Epidermal melanocyte (primary cell): Measurements from ENCODE around the gene SIDT1.

Experiments
- DNase-seq: peaks from one replicate; pipeline ENCODE4 v3.0.0; 2011; ENCODE audit warnings: low spot score; ENCODE audit not compliant: insufficient read length

The SIDT1 gene

GRCh38 chr3:113531826-113532697, at the start of gene SIDT1:
Gene SIDT1 (plus strand): TSS chr3:113532555. CDS start chr3:113533022, 467 bp downstream.
- DNase-seq, result no peak

DNA sequence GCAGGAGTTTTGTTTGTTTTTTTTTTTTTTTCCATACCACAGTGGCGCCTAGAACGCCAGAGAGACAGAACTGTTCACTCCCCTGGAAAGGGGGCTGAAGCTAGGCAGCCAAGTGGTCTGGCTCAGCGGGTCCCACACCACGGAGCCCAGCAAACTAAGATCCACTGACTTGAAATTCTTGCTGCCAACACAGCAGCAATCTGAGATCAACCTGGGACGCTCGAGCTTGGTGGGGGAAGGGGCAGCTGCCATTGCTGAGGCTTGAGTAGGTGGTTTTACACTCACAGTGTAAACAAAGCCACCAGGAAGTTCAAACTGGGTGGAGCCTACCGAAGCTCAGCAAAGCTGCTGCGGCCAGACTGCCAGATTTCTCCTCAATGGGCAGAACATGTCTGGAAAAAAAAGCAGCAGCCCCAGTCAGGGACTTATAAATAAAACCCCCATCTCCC, 47.2 kb upstream of the SIDT1 start:
- DNase-seq, result no peak

- no peak for DNase-seq
These were observed 37.3 kb upstream of the SIDT1 start for GRCh38 chr3:113495035-113495434.

- no peak for DNase-seq
These were observed 35.4 kb upstream of the SIDT1 start for GRCh38 chr3:113496924-113497323.

GRCh38 chr3:113498221-113499005, 33.9 kb upstream of the SIDT1 start:
- no peak for DNase-seq

DNA sequence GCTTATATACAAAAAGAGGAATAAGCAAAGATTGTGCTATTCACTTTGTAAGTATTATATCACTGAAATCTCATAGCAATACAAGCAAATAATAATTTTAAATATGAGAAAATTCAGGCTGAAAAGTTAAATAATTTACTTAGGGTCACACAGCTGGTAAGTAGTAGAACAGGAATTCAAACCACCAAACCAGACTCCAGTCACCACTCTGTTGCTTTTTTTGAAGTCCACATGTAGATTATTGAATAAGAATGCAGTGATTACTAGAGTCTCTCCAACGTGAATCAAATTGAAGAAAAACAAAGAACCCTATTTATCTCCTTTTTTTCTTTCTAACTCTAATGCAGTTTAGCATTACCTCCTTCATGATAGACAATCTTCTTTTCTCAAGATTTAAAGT, 33.3 kb upstream of the SIDT1 start:
- no peak for DNase-seq

GRCh38 chr3:113501597-113501996, 30.8 kb upstream of the SIDT1 start:
- no peak for DNase-seq

GRCh38 chr3:113505867-113506266, 26.5 kb upstream of the SIDT1 start:
- no peak for DNase-seq

GRCh38 chr3:113507501-113508067, 24.8 kb upstream of the SIDT1 start:
- DNase-seq, result no peak

GRCh38 chr3:113508966-113509365, 23.4 kb upstream of the SIDT1 start:
- DNase-seq, result no peak

DNA sequence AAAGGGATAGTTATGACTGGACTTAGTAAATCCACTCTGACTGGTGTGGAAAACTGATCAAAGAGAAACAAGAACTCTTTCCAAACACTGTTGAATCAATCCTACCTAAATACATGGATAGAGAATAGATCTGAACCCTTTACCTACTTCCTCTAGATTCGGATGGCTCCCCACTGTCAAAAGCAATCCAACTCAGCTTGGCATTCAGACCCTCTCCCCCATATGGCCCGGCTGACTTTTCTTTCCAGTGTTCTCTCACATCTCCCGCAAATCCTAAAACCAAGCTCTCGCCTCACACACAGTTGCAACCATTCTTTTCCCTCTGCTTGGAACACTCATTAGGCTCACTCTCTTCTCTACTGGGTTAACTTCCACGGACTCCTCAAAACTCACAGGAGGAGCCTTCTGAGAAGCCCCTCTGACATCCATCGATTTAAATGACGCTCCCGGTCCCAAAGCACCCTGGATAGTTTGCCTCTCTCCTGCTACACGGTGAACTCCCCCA, 18.0 kb upstream of the SIDT1 start:
- peak; percentile 20 for DNase-seq

DNA sequence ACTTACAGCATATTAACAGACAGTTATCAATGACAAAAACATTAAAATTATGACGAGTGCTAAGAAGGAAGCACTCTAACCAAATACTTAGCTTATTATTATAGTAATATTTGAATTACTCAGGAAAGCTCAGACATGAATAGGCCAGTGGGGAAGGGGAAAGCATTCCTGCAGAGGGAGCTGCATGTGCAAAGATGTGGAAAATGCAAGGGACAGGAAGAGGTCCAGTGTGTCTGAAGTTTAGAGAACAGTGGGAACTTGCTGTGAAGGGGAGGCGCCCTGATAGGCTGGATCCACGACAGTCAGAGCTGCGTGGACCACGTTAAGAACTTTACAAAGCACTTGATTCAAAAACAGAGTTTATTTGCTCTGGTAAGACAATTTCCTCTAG, 16.2 kb upstream of the SIDT1 start:
- no peak for DNase-seq

DNA sequence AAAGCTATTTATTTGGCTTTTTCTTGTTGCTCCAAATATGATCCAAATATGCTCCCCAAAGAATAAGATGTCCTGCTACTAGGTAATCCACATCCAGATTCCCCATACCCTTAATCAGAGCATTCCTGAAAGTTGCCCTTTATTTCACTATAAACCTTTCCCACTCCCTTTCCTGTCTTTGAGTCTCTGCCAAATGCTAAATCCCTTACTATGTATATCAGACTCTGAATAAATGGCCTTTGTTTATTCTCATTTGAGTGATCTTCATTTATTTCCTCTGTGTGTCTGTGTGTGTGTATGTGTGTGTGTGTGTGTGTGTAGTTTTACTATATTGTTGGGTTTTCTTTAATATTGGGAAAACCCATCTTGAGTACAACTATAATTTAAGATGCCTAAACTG, 10.4 kb upstream of the SIDT1 start:
- no peak for DNase-seq

GRCh38 chr3:113523241-113523640, 9.1 kb upstream of the SIDT1 start:
- no peak for DNase-seq

DNA sequence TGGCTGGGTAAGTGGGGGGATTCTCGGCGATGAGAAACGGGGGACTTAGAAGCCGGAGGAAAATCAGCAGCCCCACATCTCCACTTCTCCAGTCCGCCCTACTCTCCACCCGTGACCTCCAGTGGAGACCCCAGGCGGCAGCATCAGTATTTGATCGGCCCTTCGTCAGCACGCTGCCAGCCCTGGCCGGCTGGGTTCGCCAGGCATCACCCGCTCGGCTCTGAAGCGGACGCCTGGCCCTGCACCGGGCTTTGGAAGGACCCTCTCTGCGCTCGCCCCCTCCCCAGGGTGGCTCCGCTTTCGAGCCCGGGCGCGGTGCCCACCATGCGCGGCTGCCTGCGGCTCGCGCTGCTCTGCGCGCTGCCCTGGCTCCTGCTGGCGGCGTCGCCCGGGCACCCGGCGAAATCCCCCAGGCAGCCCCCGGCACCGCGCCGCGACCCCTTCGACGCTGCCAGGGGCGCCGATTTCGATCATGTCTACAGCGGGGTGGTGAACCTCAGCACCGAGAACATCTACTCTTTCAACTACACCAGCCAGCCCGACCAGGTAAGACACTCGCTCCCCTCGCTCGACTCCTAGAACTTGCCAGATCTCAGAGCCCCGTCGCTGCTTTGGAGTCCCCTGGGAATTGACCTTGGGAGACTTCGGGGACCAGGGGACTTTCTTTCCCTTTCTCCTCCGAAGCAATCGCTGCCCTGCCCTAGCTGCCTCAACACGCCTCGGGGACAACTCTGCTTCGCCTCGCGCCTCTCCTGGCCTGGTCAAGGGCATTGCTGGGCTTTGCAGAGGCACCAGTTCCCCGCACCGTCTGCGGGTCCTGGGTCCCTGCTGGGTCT, 561 bp downstream of the SIDT1 start:
- DNase-seq, result no peak

GRCh38 chr3:113533534-113533892, 1.2 kb downstream of the SIDT1 start:
- DNase-seq, result no peak

GRCh38 chr3:113534365-113534764, 2.0 kb downstream of the SIDT1 start:
- DNase-seq, result no peak

GRCh38 chr3:113535898-113536297, 3.5 kb downstream of the SIDT1 start:
- DNase-seq, result no peak

DNA sequence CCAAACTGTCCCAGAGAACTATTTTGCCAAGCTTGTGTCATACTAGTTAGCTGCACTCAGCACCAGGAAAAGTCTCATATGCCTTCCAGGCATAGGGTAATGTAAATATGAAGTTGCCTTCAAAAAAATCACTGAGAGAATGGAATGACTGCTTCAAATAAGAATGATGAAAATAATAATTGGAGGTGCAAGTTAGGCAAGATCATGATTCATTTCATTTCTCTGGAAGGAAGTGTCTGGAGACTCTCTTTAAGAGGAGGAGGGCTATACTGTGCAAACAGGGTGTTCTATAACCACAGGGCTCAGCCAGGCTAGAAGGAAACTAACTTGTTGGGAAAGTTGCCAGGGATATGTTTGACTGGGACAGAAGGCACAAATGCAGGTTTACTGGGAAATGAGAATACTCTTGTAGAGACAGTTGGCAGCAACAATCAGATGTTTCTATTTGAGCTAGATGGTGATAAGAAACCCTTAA, 4.3 kb downstream of the SIDT1 start:
- DNase-seq, result no peak

DNA sequence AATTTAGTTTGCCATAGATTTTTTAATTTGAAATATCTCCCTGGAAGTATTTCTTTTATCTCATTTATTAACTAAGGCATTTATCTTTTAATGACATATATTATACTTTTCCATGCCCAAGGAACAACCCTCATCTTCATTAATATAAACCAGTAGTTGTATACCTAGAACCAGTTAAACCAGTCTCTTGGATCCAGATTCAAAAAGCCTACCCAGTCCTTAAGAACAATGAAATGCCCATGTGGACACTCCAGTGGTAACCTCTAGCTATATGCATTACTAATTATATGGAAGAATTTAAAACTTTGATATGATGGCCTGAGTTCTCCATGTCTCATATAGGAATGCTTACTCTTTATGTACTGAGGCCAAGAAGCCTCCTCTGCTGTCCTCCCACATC, 4.8 kb downstream of the SIDT1 start:
- no peak for DNase-seq

- DNase-seq, result no peak
These were observed 9.2 kb downstream of the SIDT1 start for GRCh38 chr3:113541519-113541918.
